ENCODE data around the gene GTF2H4. TPM values are rescaled to one million over a fixed set of nuclear protein-coding genes. Genes with fewer than 3 reads are reported as not detected.
"Not testable (repeated sequence)": the region's sequence is repeated elsewhere in the genome, so short reads cannot be mapped to it uniquely, and the experiment has no call there.

GTF2H4 gene
- 75.3 TPM for polyA plus RNA-seq (2013, experiment 1 of 4)
- polyA plus RNA-seq (2013, experiment 2 of 4) = 80.7 TPM
- polyA plus RNA-seq (2013, experiment 3 of 4) = 49.6 TPM
- 60.3 TPM for polyA plus RNA-seq (2013, experiment 4 of 4)

GRCh38 chr6:30907758-30908591 is at the start of gene GTF2H4:
GTF2H4 (plus strand) TSS chr6:30908207.
- H3K4me1 ChIP-seq (ENCODE audit: control insufficient read depth, insufficient read depth, low read length) = peaks cover 12% of the 10 kb centered on the region
- no peaks in the 10 kb centered on the region for H3K9me3 ChIP-seq (ENCODE audit: control insufficient read depth, low read length)
- peaks cover 10% of the 10 kb centered on the region for H3K36me3 ChIP-seq (ENCODE audit: control insufficient read depth, insufficient read depth, low read length)
- WGBS, 2 experiments = 2 to 3% methylated on average over 49 of the region's 49 CpGs
- no peak within 1 kb of the TSS for H3K27ac ChIP-seq (ENCODE audit: insufficient read depth, low read depth, low read length, poor library complexity, severe bottlenecking)
- peak within 1 kb of the TSS; percentile 95 for H3K4me3 ChIP-seq (ENCODE audit: insufficient read depth, low read depth, low read length)
- no peaks in the 10 kb centered on the region for H3K27me3 ChIP-seq (ENCODE audit: control insufficient read depth, insufficient read depth, low read length, poor library complexity, severe bottlenecking)

- not testable (repeated sequence) for H3K36me3 ChIP-seq (ENCODE audit: control insufficient read depth, insufficient read depth, low read length); H3K4me1 ChIP-seq (ENCODE audit: control insufficient read depth, insufficient read depth, low read length); H3K27me3 ChIP-seq (ENCODE audit: control insufficient read depth, insufficient read depth, low read length, poor library complexity, severe bottlenecking); H3K27ac ChIP-seq (ENCODE audit: insufficient read depth, low read depth, low read length, poor library complexity, severe bottlenecking); H3K9me3 ChIP-seq (ENCODE audit: control insufficient read depth, low read length); H3K4me3 ChIP-seq (ENCODE audit: insufficient read depth, low read depth, low read length)
- WGBS, 2 experiments = 96 to 97% methylated on average over 4 of the region's 4 CpGs
These were observed 48.3 kb upstream of the GTF2H4 start for GRCh38 chr6:30859726-30860125.

- no peaks in the 10 kb centered on the region for H3K4me1 ChIP-seq (ENCODE audit: control insufficient read depth, insufficient read depth, low read length)
- WGBS, 2 experiments = 88 to 93% methylated on average over 3 of the region's 3 CpGs
These were observed 46.6 kb upstream of the GTF2H4 start for GRCh38 chr6:30861257-30862048.

GRCh38 chr6:30862156-30862875 is 45.7 kb upstream of the GTF2H4 start:
- Histone ChIP-seq H3K4me3 (ENCODE audit: insufficient read depth, low read depth, low read length) (no peak overlapping the region), H3K27ac (ENCODE audit: insufficient read depth, low read depth, low read length, poor library complexity, severe bottlenecking) (no peak overlapping the region), H3K4me1 (ENCODE audit: control insufficient read depth, insufficient read depth, low read length) (no peaks in the 10 kb centered on the region), H3K27me3 (ENCODE audit: control insufficient read depth, insufficient read depth, low read length, poor library complexity, severe bottlenecking) (no peaks in the 10 kb centered on the region), H3K9me3 (ENCODE audit: control insufficient read depth, low read length) (no peaks in the 10 kb centered on the region), H3K36me3 (ENCODE audit: control insufficient read depth, insufficient read depth, low read length) (no peaks in the 10 kb centered on the region)
- WGBS, 2 experiments = 93 to 94% methylated on average over 10 of the region's 10 CpGs

More at GRCh38 chr6:30861257-30862048, 46.6 kb upstream of the GTF2H4 start:
- Histone ChIP-seq H3K36me3 (ENCODE audit: control insufficient read depth, insufficient read depth, low read length) (no peaks in the 10 kb centered on the region), H3K4me3 (ENCODE audit: insufficient read depth, low read depth, low read length) (no peak overlapping the region), H3K9me3 (ENCODE audit: control insufficient read depth, low read length) (no peaks in the 10 kb centered on the region), H3K27ac (ENCODE audit: insufficient read depth, low read depth, low read length, poor library complexity, severe bottlenecking) (no peak overlapping the region), H3K27me3 (ENCODE audit: control insufficient read depth, insufficient read depth, low read length, poor library complexity, severe bottlenecking) (no peaks in the 10 kb centered on the region)

GRCh38 chr6:30864325-30864724 is 43.7 kb upstream of the GTF2H4 start:
- Histone ChIP-seq H3K36me3 (ENCODE audit: control insufficient read depth, insufficient read depth, low read length) (no peaks in the 10 kb centered on the region), H3K27me3 (ENCODE audit: control insufficient read depth, insufficient read depth, low read length, poor library complexity, severe bottlenecking) (no peaks in the 10 kb centered on the region), H3K9me3 (ENCODE audit: control insufficient read depth, low read length) (no peaks in the 10 kb centered on the region), H3K4me1 (ENCODE audit: control insufficient read depth, insufficient read depth, low read length) (no peaks in the 10 kb centered on the region), H3K4me3 (ENCODE audit: insufficient read depth, low read depth, low read length) (no peak overlapping the region), H3K27ac (ENCODE audit: insufficient read depth, low read depth, low read length, poor library complexity, severe bottlenecking) (no peak overlapping the region)
- WGBS, 2 experiments = 94% methylated on average over 4 of the region's 4 CpGs

- WGBS, 2 experiments = 91 to 92% methylated on average over 12 of the region's 12 CpGs
These were observed 38.7 kb upstream of the GTF2H4 start for GRCh38 chr6:30869241-30869749.

GRCh38 chr6:30870546-30870945 is 37.5 kb upstream of the GTF2H4 start:
- Histone ChIP-seq H3K27me3 (ENCODE audit: control insufficient read depth, insufficient read depth, low read length, poor library complexity, severe bottlenecking) (no peaks in the 10 kb centered on the region), H3K27ac (ENCODE audit: insufficient read depth, low read depth, low read length, poor library complexity, severe bottlenecking) (no peak overlapping the region), H3K36me3 (ENCODE audit: control insufficient read depth, insufficient read depth, low read length) (no peaks in the 10 kb centered on the region), H3K4me1 (ENCODE audit: control insufficient read depth, insufficient read depth, low read length) (no peaks in the 10 kb centered on the region), H3K9me3 (ENCODE audit: control insufficient read depth, low read length) (peaks cover 5% of the 10 kb centered on the region), H3K4me3 (ENCODE audit: insufficient read depth, low read depth, low read length) (no peak overlapping the region)

More at GRCh38 chr6:30869241-30869749, 38.7 kb upstream of the GTF2H4 start:
- H3K36me3 ChIP-seq (ENCODE audit: control insufficient read depth, insufficient read depth, low read length); H3K9me3 ChIP-seq (ENCODE audit: control insufficient read depth, low read length); H3K4me3 ChIP-seq (ENCODE audit: insufficient read depth, low read depth, low read length); H3K27ac ChIP-seq (ENCODE audit: insufficient read depth, low read depth, low read length, poor library complexity, severe bottlenecking); H3K4me1 ChIP-seq (ENCODE audit: control insufficient read depth, insufficient read depth, low read length); H3K27me3 ChIP-seq (ENCODE audit: control insufficient read depth, insufficient read depth, low read length, poor library complexity, severe bottlenecking): not testable (repeated sequence)

GRCh38 chr6:30871592-30872183 is 36.3 kb upstream of the GTF2H4 start:
- H3K4me1 ChIP-seq (ENCODE audit: control insufficient read depth, insufficient read depth, low read length) = no peaks in the 10 kb centered on the region
- H3K27me3 ChIP-seq (ENCODE audit: control insufficient read depth, insufficient read depth, low read length, poor library complexity, severe bottlenecking) = no peaks in the 10 kb centered on the region
- no peak overlapping the region for H3K27ac ChIP-seq (ENCODE audit: insufficient read depth, low read depth, low read length, poor library complexity, severe bottlenecking)
- H3K4me3 ChIP-seq (ENCODE audit: insufficient read depth, low read depth, low read length) = no peak overlapping the region
- WGBS, 2 experiments = 94% methylated on average over 3 to 4 of the region's 4 CpGs
- H3K36me3 ChIP-seq (ENCODE audit: control insufficient read depth, insufficient read depth, low read length) = no peaks in the 10 kb centered on the region
- peaks cover 5% of the 10 kb centered on the region for H3K9me3 ChIP-seq (ENCODE audit: control insufficient read depth, low read length)

- H3K27me3 ChIP-seq (ENCODE audit: control insufficient read depth, insufficient read depth, low read length, poor library complexity, severe bottlenecking) = no peaks in the 10 kb centered on the region
- WGBS, 2 experiments = 93 to 95% methylated on average over 2 of the region's 2 CpGs
- H3K4me1 ChIP-seq (ENCODE audit: control insufficient read depth, insufficient read depth, low read length) = peaks cover 4% of the 10 kb centered on the region
- peaks cover 5% of the 10 kb centered on the region for H3K9me3 ChIP-seq (ENCODE audit: control insufficient read depth, low read length)
- no peaks in the 10 kb centered on the region for H3K36me3 ChIP-seq (ENCODE audit: control insufficient read depth, insufficient read depth, low read length)
- no peak overlapping the region for H3K4me3 ChIP-seq (ENCODE audit: insufficient read depth, low read depth, low read length)
- no peak overlapping the region for H3K27ac ChIP-seq (ENCODE audit: insufficient read depth, low read depth, low read length, poor library complexity, severe bottlenecking)
These were observed 34.8 kb upstream of the GTF2H4 start for GRCh38 chr6:30873137-30873640.

Measured in ectodermal cell (in vitro differentiated cells).